Measurements from ENCODE around the gene NTN3.

The NTN3 gene

DNA sequence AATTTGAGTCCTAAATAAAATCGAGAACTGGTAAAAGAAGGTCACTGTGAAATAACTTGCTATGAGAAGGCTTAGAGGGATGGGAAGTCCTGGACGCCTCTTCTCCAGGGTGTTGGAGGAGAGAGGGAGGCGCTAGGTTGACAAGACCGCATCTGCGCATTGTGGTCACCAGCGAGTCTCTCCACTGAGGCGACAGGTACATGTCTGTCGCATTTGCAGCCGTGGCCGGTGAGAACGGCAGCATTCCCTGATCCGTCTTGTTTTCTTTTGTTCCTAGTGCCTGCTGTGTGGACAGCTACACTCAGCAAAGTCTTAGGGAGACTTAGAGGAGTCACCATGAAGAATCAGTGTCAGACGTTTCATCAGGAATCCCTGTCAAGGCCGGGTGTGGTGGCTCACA, 34.6 kb downstream of the NTN3 start:
- Histone ChIP-seq H3K27me3 (ENCODE audit: control insufficient read depth, insufficient read depth, low read length) (no peaks in the 10 kb centered on the region), H3K4me1 (ENCODE audit: control insufficient read depth, insufficient read depth, low read length) (peaks cover 6% of the 10 kb centered on the region), H3K4me2 (ENCODE audit: low read length) (no peak overlapping the region), H3K9ac (ENCODE audit: low read depth, low read length) (no peak overlapping the region), H3K36me3 (ENCODE audit: insufficient read depth, low read length) (no peaks in the 10 kb centered on the region), H3K9me3 (replicated peaks; ENCODE audit: low read length) (no peaks in the 10 kb centered on the region), H3K4me3 (ENCODE audit: low read length) (no peak overlapping the region)

- Histone ChIP-seq H3K9ac (ENCODE audit: low read depth, low read length) (no peak overlapping the region), H3K9me3 (replicated peaks; ENCODE audit: low read length) (no peaks in the 10 kb centered on the region), H3K4me1 (ENCODE audit: control insufficient read depth, insufficient read depth, low read length) (peaks cover 14% of the 10 kb centered on the region)
These were observed 36.1 kb downstream of the NTN3 start for GRCh38 chr16:2507052-2507659.

GRCh38 chr16:2507665-2508064, 36.6 kb downstream of the NTN3 start:
- H3K36me3 ChIP-seq (ENCODE audit: insufficient read depth, low read length): no peaks in the 10 kb centered on the region
- no peak overlapping the region for H3K4me3 ChIP-seq (ENCODE audit: low read length)
- H3K27me3 ChIP-seq (ENCODE audit: control insufficient read depth, insufficient read depth, low read length): no peaks in the 10 kb centered on the region
- H3K9ac ChIP-seq (ENCODE audit: low read depth, low read length): no peak overlapping the region
- H3K9me3 ChIP-seq (replicated peaks; ENCODE audit: low read length): no peaks in the 10 kb centered on the region
- H3K4me1 ChIP-seq (ENCODE audit: control insufficient read depth, insufficient read depth, low read length): peaks cover 12% of the 10 kb centered on the region
- H3K4me2 ChIP-seq (ENCODE audit: low read length): no peak overlapping the region

More at GRCh38 chr16:2507052-2507659, 36.1 kb downstream of the NTN3 start:
- Histone ChIP-seq H3K36me3 (ENCODE audit: insufficient read depth, low read length) (no peaks in the 10 kb centered on the region), H3K4me2 (ENCODE audit: low read length) (no peak overlapping the region), H3K27me3 (ENCODE audit: control insufficient read depth, insufficient read depth, low read length) (no peaks in the 10 kb centered on the region), H3K4me3 (ENCODE audit: low read length) (no peak overlapping the region)

DNA sequence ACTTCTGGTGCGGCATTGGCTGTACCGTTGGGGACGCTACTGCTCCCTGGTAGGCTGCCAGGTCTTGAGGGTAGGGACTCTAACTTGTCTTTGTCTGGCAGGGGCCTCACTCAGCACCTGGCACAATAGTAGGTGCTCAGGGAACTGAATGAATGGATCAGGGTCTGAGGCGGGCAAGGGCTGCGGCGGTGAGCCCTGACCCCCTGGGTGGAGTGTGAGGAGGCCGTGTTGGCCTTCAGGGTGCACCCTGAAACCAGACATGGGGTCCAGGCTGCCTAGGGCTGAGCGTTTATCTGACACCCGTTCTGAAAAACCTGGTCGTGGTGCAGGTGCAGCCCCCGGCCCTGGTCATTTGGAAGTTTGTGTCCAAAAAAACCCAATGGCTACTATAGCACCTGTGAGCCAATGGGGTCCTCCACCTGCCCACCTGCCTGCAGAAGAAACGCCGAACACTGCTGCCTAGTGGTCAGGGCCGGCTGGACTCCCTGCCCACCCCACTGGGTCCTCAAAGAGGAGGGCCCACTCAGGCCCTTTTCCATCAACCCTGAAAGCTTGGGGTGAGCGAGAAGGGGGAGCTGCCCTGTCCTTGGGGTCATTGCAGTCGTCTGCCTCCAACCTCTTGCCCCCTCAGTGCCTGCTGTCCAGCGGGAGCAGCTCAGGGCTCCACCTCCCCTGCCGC, 37.8 kb downstream of the NTN3 start:
- no peaks in the 10 kb centered on the region for H3K36me3 ChIP-seq (ENCODE audit: insufficient read depth, low read length)
- H3K4me3 ChIP-seq (ENCODE audit: low read length): no peak overlapping the region
- no peak overlapping the region for H3K9ac ChIP-seq (ENCODE audit: low read depth, low read length)
- H3K27me3 ChIP-seq (ENCODE audit: control insufficient read depth, insufficient read depth, low read length): no peaks in the 10 kb centered on the region
- peaks cover 12% of the 10 kb centered on the region for H3K4me1 ChIP-seq (ENCODE audit: control insufficient read depth, insufficient read depth, low read length)
- no peaks in the 10 kb centered on the region for H3K9me3 ChIP-seq (replicated peaks; ENCODE audit: low read length)
- no peak overlapping the region for H3K4me2 ChIP-seq (ENCODE audit: low read length)

DNA sequence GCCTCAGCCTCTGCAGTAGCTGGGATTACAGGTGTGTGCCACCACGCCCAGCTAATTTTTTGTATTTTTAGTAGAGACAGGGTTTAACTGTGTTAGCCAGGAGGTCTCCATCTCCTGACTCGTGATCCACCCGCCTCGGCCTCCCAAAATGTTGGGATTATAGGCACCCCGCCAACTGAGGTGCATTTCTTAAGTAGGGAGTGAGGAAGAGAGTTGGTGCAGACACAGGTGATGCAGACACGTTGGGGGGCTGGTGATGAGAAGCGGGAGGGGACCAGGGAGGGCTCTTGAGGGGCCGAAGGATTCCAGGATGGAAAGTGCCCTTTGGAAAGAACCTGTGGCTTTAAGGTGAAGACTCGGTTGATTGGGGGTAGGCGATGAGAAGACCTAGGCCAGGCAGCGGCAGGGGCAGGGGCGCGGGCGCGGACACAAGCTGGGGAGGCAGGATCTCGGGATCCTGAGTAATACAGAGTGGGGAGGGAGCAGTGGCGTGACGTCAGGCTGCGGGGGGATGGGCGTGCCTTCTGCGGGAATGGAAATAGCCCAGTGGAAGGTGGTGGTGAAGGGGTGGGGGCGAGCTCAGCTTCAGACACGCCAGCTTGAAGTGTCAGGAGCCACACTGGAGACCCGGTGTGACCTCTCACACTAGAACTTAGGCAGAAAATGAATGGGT, 40.2 kb downstream of the NTN3 start:
- Histone ChIP-seq H3K4me2 (ENCODE audit: low read length) (peak overlapping the region; percentile 73), H3K27me3 (ENCODE audit: control insufficient read depth, insufficient read depth, low read length) (no peaks in the 10 kb centered on the region), H3K36me3 (ENCODE audit: insufficient read depth, low read length) (peaks cover 4% of the 10 kb centered on the region), H3K4me1 (ENCODE audit: control insufficient read depth, insufficient read depth, low read length) (peaks cover 24% of the 10 kb centered on the region), H3K9ac (ENCODE audit: low read depth, low read length) (peak overlapping the region; percentile 36), H3K4me3 (ENCODE audit: low read length) (peak overlapping the region; percentile 40), H3K9me3 (replicated peaks; ENCODE audit: low read length) (no peaks in the 10 kb centered on the region)

- no peak overlapping the region for H3K9ac ChIP-seq (ENCODE audit: low read depth, low read length)
- H3K9me3 ChIP-seq (replicated peaks; ENCODE audit: low read length): no peaks in the 10 kb centered on the region
- no peak overlapping the region for H3K4me2 ChIP-seq (ENCODE audit: low read length)
- H3K4me3 ChIP-seq (ENCODE audit: low read length): no peak overlapping the region
- H3K36me3 ChIP-seq (ENCODE audit: insufficient read depth, low read length): peaks cover 4% of the 10 kb centered on the region
- H3K27me3 ChIP-seq (ENCODE audit: control insufficient read depth, insufficient read depth, low read length): no peaks in the 10 kb centered on the region
- peaks cover 33% of the 10 kb centered on the region for H3K4me1 ChIP-seq (ENCODE audit: control insufficient read depth, insufficient read depth, low read length)
These were observed 41.1 kb downstream of the NTN3 start for GRCh38 chr16:2511996-2512734.

- Histone ChIP-seq H3K36me3 (ENCODE audit: insufficient read depth, low read length) (peaks cover 4% of the 10 kb centered on the region), H3K4me2 (ENCODE audit: low read length) (peak overlapping the region; percentile 81), H3K9me3 (replicated peaks; ENCODE audit: low read length) (no peaks in the 10 kb centered on the region), H3K4me1 (ENCODE audit: control insufficient read depth, insufficient read depth, low read length) (peaks cover 40% of the 10 kb centered on the region), H3K4me3 (ENCODE audit: low read length) (peak overlapping the region; percentile 90), H3K9ac (ENCODE audit: low read depth, low read length) (peak overlapping the region; percentile 93), H3K27me3 (ENCODE audit: control insufficient read depth, insufficient read depth, low read length) (no peaks in the 10 kb centered on the region)
These were observed 41.8 kb downstream of the NTN3 start for GRCh38 chr16:2512735-2513404.

- peak within 1 kb of the TSS; percentile 90 for H3K4me3 ChIP-seq (ENCODE audit: low read length)
- H3K27me3 ChIP-seq (ENCODE audit: control insufficient read depth, insufficient read depth, low read length): no peaks in the 10 kb centered on the region
- H3K4me2 ChIP-seq (ENCODE audit: low read length): peak within 1 kb of the TSS; percentile 99
- no peaks in the 10 kb centered on the region for H3K9me3 ChIP-seq (replicated peaks; ENCODE audit: low read length)
- peaks cover 48% of the 10 kb centered on the region for H3K4me1 ChIP-seq (ENCODE audit: control insufficient read depth, insufficient read depth, low read length)
- H3K36me3 ChIP-seq (ENCODE audit: insufficient read depth, low read length): peaks cover 4% of the 10 kb centered on the region
- peak within 1 kb of the TSS; percentile 93 for H3K9ac ChIP-seq (ENCODE audit: low read depth, low read length)
These were observed 42.6 kb downstream of the NTN3 start, which contains the start of gene ATP6V0C for GRCh38 chr16:2513405-2514332. Gene ATP6V0C (plus strand): TSS chr16:2513952. CDS start chr16:2514104, 152 bp downstream.

- Histone ChIP-seq H3K9me3 (replicated peaks; ENCODE audit: low read length) (no peaks in the 10 kb centered on the region), H3K9ac (ENCODE audit: low read depth, low read length) (peak overlapping the region; percentile 93), H3K27me3 (ENCODE audit: control insufficient read depth, insufficient read depth, low read length) (no peaks in the 10 kb centered on the region), H3K4me1 (ENCODE audit: control insufficient read depth, insufficient read depth, low read length) (peaks cover 57% of the 10 kb centered on the region), H3K4me3 (ENCODE audit: low read length) (peak overlapping the region; percentile 90), H3K36me3 (ENCODE audit: insufficient read depth, low read length) (peaks cover 10% of the 10 kb centered on the region), H3K4me2 (ENCODE audit: low read length) (peak overlapping the region; percentile 99)
These were observed 43.5 kb downstream of the NTN3 start for GRCh38 chr16:2514333-2515179.

Measured in skeletal muscle satellite cell (primary cell).